GM23338 (cell line): ENCODE measurements around the gene HDAC9. TPM values are rescaled to one million over a fixed set of nuclear protein-coding genes. Genes with fewer than 3 reads are reported as not detected.

ENCODE experiments used
- ATAC-seq: fragments of 200-7000 bp; cut with Tn5 transposase; 3 replicates; pipeline ENCODE4 v1.9.1; 2020
- DNase-seq: peaks from one replicate; pipeline ENCODE4 v3.0.0-alpha.2; 2015; ENCODE audit warnings: low spot score
- H2AFZ ChIP-seq: fragments of 200-600 bp; sonication (generic); 2 replicates; pipeline ENCODE4 v1.8.0; 2016; ENCODE audit warnings: antibody characterized with exemption, mild to moderate bottlenecking, moderate library complexity
- H3F3A ChIP-seq: fragments of 200-600 bp; sonication (generic); replicated peaks from 2 replicates; pipeline ENCODE4 v1.8.0; 2017; ENCODE audit warnings: antibody characterized with exemption, mixed run types, low read depth
- H3K27ac ChIP-seq: fragments of 200-600 bp; sonication (generic); 2 replicates; pipeline ENCODE4 v1.6.1; 2016; ENCODE audit warnings: low read depth
- H3K27me3 ChIP-seq: fragments of 200-600 bp; sonication (generic); 2 replicates; pipeline ENCODE4 v1.8.0; 2016; ENCODE audit warnings: mild to moderate bottlenecking, mixed run types, moderate library complexity; ENCODE audit not compliant: insufficient read depth
- H3K36me3 ChIP-seq: fragments of 200-600 bp; sonication (generic); 2 replicates; pipeline ENCODE4 v1.8.0; 2016; ENCODE audit warnings: mild to moderate bottlenecking; ENCODE audit not compliant: insufficient read depth
- H3K4me1 ChIP-seq: fragments of 200-600 bp; sonication (generic); 2 replicates; pipeline ENCODE4 v1.8.0; 2016; ENCODE audit warnings: mild to moderate bottlenecking, moderate library complexity; ENCODE audit not compliant: insufficient read depth
- H3K4me2 ChIP-seq: fragments of 200-600 bp; sonication (generic); 2 replicates; pipeline ENCODE4 v1.7.1; 2017; ENCODE audit warnings: mixed run types
- H3K4me3 ChIP-seq: fragments of 200-600 bp; sonication (generic); 2 replicates; pipeline ENCODE4 v1.6.1; 2016; ENCODE audit warnings: mixed run types
- H3K79me2 ChIP-seq: fragments of 200-600 bp; sonication (generic); replicated peaks from 2 replicates; pipeline ENCODE4 v1.8.0; 2017; ENCODE audit warnings: mild to moderate bottlenecking; ENCODE audit not compliant: insufficient read depth
- H3K9me2 ChIP-seq: fragments of 200-600 bp; sonication (generic); 2 replicates; pipeline ENCODE4 v1.8.0; 2017; ENCODE audit not compliant: insufficient read depth
- H4K20me1 ChIP-seq: fragments of 200-600 bp; sonication (generic); replicated peaks from 2 replicates; pipeline ENCODE4 v1.8.0; 2017; ENCODE audit warnings: mild to moderate bottlenecking; ENCODE audit not compliant: insufficient read depth
- H3K27ac Mint-ChIP-seq: 2 replicates; pipeline ENCODE4 v1.8.0; 2020; ENCODE audit warnings: inconsistent platforms, mild to moderate bottlenecking, moderate library complexity, mixed read lengths
- H3K27me3 Mint-ChIP-seq: 3 replicates; pipeline ENCODE4 v1.8.0; 2022; ENCODE audit warnings: low read depth, mild to moderate bottlenecking, moderate library complexity, mixed read lengths, inconsistent platforms; ENCODE audit not compliant: insufficient read depth, poor library complexity
- H3K36me3 Mint-ChIP-seq: 3 replicates; pipeline ENCODE4 v1.8.0; 2021; ENCODE audit warnings: low read depth, mild to moderate bottlenecking, inconsistent platforms, moderate library complexity, mixed read lengths
- H3K4me1 Mint-ChIP-seq: 3 replicates; pipeline ENCODE4 v1.8.0; 2020; ENCODE audit warnings: mild to moderate bottlenecking, inconsistent platforms, mixed read lengths
- H3K4me3 Mint-ChIP-seq: 3 replicates; pipeline ENCODE4 v1.8.0; 2021; ENCODE audit warnings: moderate library complexity, mild to moderate bottlenecking, inconsistent platforms, mixed read lengths
- H3K9me3 Mint-ChIP-seq: 3 replicates; pipeline ENCODE4 v1.8.0; 2020; ENCODE audit warnings: moderate library complexity, mild to moderate bottlenecking, inconsistent platforms, mixed read lengths
- CREB1 ChIP-seq: fragments of 250-450 bp; sonication (Bioruptor Pico); IDR thresholded peaks from 2 replicates; pipeline ENCODE4 v1.5.0; 2020; ENCODE audit warnings: low read depth, mild to moderate bottlenecking, moderate library complexity
- EZH2 ChIP-seq: fragments of 200-600 bp; sonication (generic); IDR thresholded peaks from one replicate; pipeline ENCODE4 v1.8.0; 2017; ENCODE audit warnings: antibody characterized with exemption, mild to moderate bottlenecking, low read depth; ENCODE audit not compliant: unreplicated experiment
- EZH2phosphoT487 ChIP-seq: fragments of 200-600 bp; sonication (generic); IDR thresholded peaks from one replicate; pipeline ENCODE4 v1.8.1; 2018; ENCODE audit warnings: antibody characterized with exemption; ENCODE audit not compliant: unreplicated experiment
- JUNB ChIP-seq: IDR thresholded peaks from one replicate; pipeline ENCODE4 v1.6.1; 2016; ENCODE audit warnings: antibody characterized with exemption; ENCODE audit not compliant: unreplicated experiment
- NANOG ChIP-seq: IDR thresholded peaks from 2 replicates; pipeline ENCODE4 v1.6.1; 2016; ENCODE audit warnings: antibody characterized with exemption, borderline replicate concordance
- POLR2AphosphoS5 ChIP-seq: IDR thresholded peaks from 2 replicates; pipeline ENCODE4 v1.6.1; 2016; ENCODE audit warnings: antibody characterized with exemption, low read depth
- STAT1 ChIP-seq: IDR thresholded peaks from one replicate; pipeline ENCODE4 v1.6.1; 2016; ENCODE audit warnings: antibody characterized with exemption; ENCODE audit not compliant: unreplicated experiment
- ZNF331 ChIP-seq: fragments of 250-450 bp; sonication (Bioruptor Pico); IDR thresholded peaks from 2 replicates; pipeline ENCODE4 v1.5.0; 2020; ENCODE audit warnings: low read depth, mild to moderate bottlenecking, moderate library complexity
- polyA plus RNA-seq: library from polyadenylated mRNA; unstranded; fragments of >200 nt; fragmentation: Nextera tagmentation; extraction: Ambion mirVana; gene quantifications from 2 replicates; pipeline ENCODE4 v1.2.1, GENCODE V29; 2016
- total RNA-seq: library from RNA; depleted of rRNA; stranded (reverse); fragments of >200 nt; shearing (Covaris generic); gene quantifications from 2 replicates; pipeline ENCODE4 v1.2.3, GENCODE V29; 2014
- TF ChIP-seq, protein P1 (sequence below), 2 experiments: fragments of 200-600 bp in 1 of 2; sonication (generic) in 1 of 2; conservative IDR thresholded peaks; 2 replicates each; pipeline versions ENCODE4 v1.5.1 to v1.6.1; 2016 to 2017; ENCODE audit warnings: antibody characterized with exemption in 2 of 2, low read depth in 2 of 2, mild to moderate bottlenecking in 2 of 2, moderate library complexity in 1 of 2
- TF ChIP-seq, protein P2 (sequence below): IDR thresholded peaks from one replicate; pipeline ENCODE4 v1.6.1; 2018; ENCODE audit warnings: antibody characterized with exemption; ENCODE audit not compliant: unreplicated experiment
- TF ChIP-seq, protein P3 (sequence below): fragments of 250-450 bp; sonication (Bioruptor Pico); IDR thresholded peaks from 2 replicates; pipeline ENCODE4 v1.5.0; 2020; ENCODE audit warnings: mild to moderate bottlenecking, moderate library complexity

The HDAC9 gene
- total and polyA plus RNA-seq, 2 experiments from 2014 or later = 8.3 to 18.5 TPM

DNA sequence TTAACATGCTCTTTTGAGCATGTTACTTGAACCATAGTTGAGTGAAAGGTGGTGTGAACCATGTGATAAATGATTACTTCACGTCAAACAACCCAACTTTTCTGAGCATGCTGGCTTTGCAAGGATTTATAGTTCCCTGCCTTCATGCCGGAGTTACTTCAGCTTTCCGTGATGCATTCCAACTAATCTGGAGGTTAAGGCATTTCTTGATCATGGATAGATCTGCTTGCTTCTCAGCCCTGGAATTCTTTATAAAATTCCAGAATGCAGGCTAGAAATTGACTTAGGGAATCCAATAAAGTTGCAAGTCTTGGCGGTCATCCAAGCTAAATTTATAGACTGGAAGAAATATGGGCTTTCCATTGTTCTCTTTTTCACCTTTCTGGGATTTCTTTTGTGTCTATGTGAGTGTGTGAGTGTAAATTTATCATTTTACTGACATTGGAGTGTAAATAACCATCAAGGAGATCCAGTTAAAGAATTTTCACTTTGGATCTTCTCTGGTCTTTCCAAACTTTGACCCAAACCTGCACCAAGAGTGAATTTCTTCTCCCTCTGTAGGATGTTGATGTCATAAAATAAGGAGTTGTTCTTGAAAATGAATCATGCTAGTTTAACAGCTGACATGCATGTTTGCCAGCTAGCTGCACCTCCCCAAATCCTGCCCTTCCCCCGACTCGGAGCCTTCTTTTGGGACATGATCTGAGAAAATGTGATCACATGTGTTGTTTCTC, 332.9 kb downstream of the HDAC9 start:
- no peak overlapping the region for H3K27ac Mint-ChIP-seq
- no peak overlapping the region for H3K4me3 Mint-ChIP-seq
- no peaks in the 10 kb centered on the region for H3K27me3 ChIP-seq
- TF ChIP-seq, protein P1, sequence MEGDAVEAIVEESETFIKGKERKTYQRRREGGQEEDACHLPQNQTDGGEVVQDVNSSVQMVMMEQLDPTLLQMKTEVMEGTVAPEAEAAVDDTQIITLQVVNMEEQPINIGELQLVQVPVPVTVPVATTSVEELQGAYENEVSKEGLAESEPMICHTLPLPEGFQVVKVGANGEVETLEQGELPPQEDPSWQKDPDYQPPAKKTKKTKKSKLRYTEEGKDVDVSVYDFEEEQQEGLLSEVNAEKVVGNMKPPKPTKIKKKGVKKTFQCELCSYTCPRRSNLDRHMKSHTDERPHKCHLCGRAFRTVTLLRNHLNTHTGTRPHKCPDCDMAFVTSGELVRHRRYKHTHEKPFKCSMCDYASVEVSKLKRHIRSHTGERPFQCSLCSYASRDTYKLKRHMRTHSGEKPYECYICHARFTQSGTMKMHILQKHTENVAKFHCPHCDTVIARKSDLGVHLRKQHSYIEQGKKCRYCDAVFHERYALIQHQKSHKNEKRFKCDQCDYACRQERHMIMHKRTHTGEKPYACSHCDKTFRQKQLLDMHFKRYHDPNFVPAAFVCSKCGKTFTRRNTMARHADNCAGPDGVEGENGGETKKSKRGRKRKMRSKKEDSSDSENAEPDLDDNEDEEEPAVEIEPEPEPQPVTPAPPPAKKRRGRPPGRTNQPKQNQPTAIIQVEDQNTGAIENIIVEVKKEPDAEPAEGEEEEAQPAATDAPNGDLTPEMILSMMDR (conservative IDR thresholded peaks at IDR 0.05; ENCODE audit: low read depth in 2 of 2) = no peak
- TF ChIP-seq CREB1 (CRISPR knock-in tag) (no peak), POLR2AphosphoS5 (no peak), EZH2 (no peak), JUNB (no peak), ZNF331 (no peak), NANOG (no peak), EZH2phosphoT487 (no peak), STAT1 (no peak)
- TF ChIP-seq, protein P2, sequence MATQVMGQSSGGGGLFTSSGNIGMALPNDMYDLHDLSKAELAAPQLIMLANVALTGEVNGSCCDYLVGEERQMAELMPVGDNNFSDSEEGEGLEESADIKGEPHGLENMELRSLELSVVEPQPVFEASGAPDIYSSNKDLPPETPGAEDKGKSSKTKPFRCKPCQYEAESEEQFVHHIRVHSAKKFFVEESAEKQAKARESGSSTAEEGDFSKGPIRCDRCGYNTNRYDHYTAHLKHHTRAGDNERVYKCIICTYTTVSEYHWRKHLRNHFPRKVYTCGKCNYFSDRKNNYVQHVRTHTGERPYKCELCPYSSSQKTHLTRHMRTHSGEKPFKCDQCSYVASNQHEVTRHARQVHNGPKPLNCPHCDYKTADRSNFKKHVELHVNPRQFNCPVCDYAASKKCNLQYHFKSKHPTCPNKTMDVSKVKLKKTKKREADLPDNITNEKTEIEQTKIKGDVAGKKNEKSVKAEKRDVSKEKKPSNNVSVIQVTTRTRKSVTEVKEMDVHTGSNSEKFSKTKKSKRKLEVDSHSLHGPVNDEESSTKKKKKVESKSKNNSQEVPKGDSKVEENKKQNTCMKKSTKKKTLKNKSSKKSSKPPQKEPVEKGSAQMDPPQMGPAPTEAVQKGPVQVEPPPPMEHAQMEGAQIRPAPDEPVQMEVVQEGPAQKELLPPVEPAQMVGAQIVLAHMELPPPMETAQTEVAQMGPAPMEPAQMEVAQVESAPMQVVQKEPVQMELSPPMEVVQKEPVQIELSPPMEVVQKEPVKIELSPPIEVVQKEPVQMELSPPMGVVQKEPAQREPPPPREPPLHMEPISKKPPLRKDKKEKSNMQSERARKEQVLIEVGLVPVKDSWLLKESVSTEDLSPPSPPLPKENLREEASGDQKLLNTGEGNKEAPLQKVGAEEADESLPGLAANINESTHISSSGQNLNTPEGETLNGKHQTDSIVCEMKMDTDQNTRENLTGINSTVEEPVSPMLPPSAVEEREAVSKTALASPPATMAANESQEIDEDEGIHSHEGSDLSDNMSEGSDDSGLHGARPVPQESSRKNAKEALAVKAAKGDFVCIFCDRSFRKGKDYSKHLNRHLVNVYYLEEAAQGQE = no peak
- TF ChIP-seq, protein P3, sequence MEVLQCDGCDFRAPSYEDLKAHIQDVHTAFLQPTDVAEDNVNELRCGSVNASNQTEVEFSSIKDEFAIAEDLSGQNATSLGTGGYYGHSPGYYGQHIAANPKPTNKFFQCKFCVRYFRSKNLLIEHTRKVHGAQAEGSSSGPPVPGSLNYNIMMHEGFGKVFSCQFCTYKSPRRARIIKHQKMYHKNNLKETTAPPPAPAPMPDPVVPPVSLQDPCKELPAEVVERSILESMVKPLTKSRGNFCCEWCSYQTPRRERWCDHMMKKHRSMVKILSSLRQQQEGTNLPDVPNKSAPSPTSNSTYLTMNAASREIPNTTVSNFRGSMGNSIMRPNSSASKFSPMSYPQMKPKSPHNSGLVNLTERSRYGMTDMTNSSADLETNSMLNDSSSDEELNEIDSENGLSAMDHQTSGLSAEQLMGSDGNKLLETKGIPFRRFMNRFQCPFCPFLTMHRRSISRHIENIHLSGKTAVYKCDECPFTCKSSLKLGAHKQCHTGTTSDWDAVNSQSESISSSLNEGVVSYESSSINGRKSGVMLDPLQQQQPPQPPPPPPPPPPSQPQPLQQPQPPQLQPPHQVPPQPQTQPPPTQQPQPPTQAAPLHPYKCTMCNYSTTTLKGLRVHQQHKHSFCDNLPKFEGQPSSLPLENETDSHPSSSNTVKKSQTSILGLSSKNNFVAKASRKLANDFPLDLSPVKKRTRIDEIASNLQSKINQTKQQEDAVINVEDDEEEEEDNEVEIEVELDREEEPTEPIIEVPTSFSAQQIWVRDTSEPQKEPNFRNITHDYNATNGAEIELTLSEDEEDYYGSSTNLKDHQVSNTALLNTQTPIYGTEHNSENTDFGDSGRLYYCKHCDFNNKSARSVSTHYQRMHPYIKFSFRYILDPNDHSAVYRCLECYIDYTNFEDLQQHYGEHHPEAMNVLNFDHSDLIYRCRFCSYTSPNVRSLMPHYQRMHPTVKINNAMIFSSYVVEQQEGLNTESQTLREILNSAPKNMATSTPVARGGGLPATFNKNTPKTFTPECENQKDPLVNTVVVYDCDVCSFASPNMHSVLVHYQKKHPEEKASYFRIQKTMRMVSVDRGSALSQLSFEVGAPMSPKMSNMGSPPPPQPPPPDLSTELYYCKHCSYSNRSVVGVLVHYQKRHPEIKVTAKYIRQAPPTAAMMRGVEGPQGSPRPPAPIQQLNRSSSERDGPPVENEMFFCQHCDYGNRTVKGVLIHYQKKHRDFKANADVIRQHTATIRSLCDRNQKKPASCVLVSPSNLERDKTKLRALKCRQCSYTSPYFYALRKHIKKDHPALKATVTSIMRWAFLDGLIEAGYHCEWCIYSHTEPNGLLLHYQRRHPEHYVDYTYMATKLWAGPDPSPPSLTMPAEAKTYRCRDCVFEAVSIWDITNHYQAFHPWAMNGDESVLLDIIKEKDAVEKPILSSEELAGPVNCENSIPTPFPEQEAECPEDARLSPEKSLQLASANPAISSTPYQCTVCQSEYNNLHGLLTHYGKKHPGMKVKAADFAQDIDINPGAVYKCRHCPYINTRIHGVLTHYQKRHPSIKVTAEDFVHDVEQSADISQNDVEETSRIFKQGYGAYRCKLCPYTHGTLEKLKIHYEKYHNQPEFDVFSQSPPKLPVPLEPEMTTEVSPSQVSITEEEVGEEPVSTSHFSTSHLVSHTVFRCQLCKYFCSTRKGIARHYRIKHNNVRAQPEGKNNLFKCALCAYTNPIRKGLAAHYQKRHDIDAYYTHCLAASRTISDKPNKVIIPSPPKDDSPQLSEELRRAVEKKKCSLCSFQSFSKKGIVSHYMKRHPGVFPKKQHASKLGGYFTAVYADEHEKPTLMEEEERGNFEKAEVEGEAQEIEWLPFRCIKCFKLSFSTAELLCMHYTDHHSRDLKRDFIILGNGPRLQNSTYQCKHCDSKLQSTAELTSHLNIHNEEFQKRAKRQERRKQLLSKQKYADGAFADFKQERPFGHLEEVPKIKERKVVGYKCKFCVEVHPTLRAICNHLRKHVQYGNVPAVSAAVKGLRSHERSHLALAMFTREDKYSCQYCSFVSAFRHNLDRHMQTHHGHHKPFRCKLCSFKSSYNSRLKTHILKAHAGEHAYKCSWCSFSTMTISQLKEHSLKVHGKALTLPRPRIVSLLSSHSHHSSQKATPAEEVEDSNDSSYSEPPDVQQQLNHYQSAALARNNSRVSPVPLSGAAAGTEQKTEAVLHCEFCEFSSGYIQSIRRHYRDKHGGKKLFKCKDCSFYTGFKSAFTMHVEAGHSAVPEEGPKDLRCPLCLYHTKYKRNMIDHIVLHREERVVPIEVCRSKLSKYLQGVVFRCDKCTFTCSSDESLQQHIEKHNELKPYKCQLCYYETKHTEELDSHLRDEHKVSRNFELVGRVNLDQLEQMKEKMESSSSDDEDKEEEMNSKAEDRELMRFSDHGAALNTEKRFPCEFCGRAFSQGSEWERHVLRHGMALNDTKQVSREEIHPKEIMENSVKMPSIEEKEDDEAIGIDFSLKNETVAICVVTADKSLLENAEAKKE (CRISPR knock-in tag) = no peak
- H3K4me2 ChIP-seq = no peak overlapping the region
- H3K79me2 ChIP-seq = no peaks in the 10 kb centered on the region
- no peaks in the 10 kb centered on the region; the same call in 1 of the 2 replicates for H3K4me1 ChIP-seq
- H3K27me3 Mint-ChIP-seq = no peaks in the 10 kb centered on the region
- no peak overlapping the region for H3K27ac ChIP-seq
- H3F3A ChIP-seq = no peaks in the 10 kb centered on the region
- no peaks in the 10 kb centered on the region for H3K36me3 ChIP-seq
- DNase-seq (no peak), ATAC-seq (no peak)
- no peaks in the 10 kb centered on the region for H4K20me1 ChIP-seq
- no peak overlapping the region for H3K4me3 ChIP-seq
- peaks cover 7% of the 10 kb centered on the region; the same call in 2 of the 3 replicates for H3K4me1 Mint-ChIP-seq
- H3K9me3 Mint-ChIP-seq = no peaks in the 10 kb centered on the region
- H3K9me2 ChIP-seq = peaks cover 3% of the 10 kb centered on the region; the same call in 1 of the 2 replicates
- no peaks in the 10 kb centered on the region for H3K36me3 Mint-ChIP-seq
- peak overlapping the region; percentile 43 for H2AFZ ChIP-seq
